ENCODE data around the gene FRS3.
"Not testable (repeated sequence)": the region's sequence is repeated elsewhere in the genome, so short reads cannot be mapped to it uniquely, and the experiment has no call there.

The FRS3 gene

GRCh38 chr6:41779788-41780550, at the start of gene FRS3:
Gene FRS3, minus strand, starts transcription at chr6:41779900. Its CDS starts 2,913 bp downstream, at chr6:41776987.
- DNase-seq: peak; percentile 98

GRCh38 chr6:41826343-41827022, 46.8 kb upstream of the FRS3 start:
- DNase-seq: no peak

- DNase-seq: no peak
Measured at GRCh38 chr6:41824571-41825569, 45.2 kb upstream of the FRS3 start.

GRCh38 chr6:41823178-41823577, 43.5 kb upstream of the FRS3 start:
- no peak for DNase-seq

GRCh38 chr6:41822021-41822420, 42.3 kb upstream of the FRS3 start:
- DNase-seq: no peak

- DNase-seq: no peak
Measured at GRCh38 chr6:41821266-41821665, 41.6 kb upstream of the FRS3 start.

- no peak for DNase-seq
Measured at GRCh38 chr6:41818271-41819054, 38.8 kb upstream of the FRS3 start.

- DNase-seq: no peak
Measured at GRCh38 chr6:41815587-41815986, 35.9 kb upstream of the FRS3 start.

- no peak for DNase-seq
Measured at GRCh38 chr6:41814629-41815028, 34.9 kb upstream of the FRS3 start.

GRCh38 chr6:41813956-41814355, 34.3 kb upstream of the FRS3 start:
- no peak for DNase-seq

- no peak for DNase-seq
Measured at GRCh38 chr6:41813469-41813868, 33.8 kb upstream of the FRS3 start.

- not testable (repeated sequence) for DNase-seq
Measured at GRCh38 chr6:41811946-41812345, 32.2 kb upstream of the FRS3 start.

GRCh38 chr6:41811095-41811494, 31.4 kb upstream of the FRS3 start:
- DNase-seq: no peak

- DNase-seq: no peak
Measured at GRCh38 chr6:41805830-41806774, 26.4 kb upstream of the FRS3 start.

GRCh38 chr6:41801380-41801779, 21.7 kb upstream of the FRS3 start:
- no peak for DNase-seq

GRCh38 chr6:41799559-41799911, 19.8 kb upstream of the FRS3 start:
- DNase-seq: no peak

GRCh38 chr6:41798901-41799558, 19.3 kb upstream of the FRS3 start:
- no peak for DNase-seq

- no peak for DNase-seq
Measured at GRCh38 chr6:41796474-41796873, 16.8 kb upstream of the FRS3 start.

GRCh38 chr6:41791984-41792383, 12.3 kb upstream of the FRS3 start:
- DNase-seq: no peak

GRCh38 chr6:41791305-41791704, 11.6 kb upstream of the FRS3 start:
- no peak for DNase-seq

- no peak for DNase-seq
Measured at GRCh38 chr6:41790045-41790444, 10.3 kb upstream of the FRS3 start.
